ENCODE data around the gene RRP36. TPM values are rescaled to one million over a fixed set of nuclear protein-coding genes. Genes with fewer than 3 reads are reported as not detected.

Gene RRP36
- total and polyA plus RNA-seq, 9 of the 15 experiments (the other 6 are each of a cell fraction or from before 2014, with no cell fraction given) = 27.6 to 150 (median 114) TPM

DNA sequence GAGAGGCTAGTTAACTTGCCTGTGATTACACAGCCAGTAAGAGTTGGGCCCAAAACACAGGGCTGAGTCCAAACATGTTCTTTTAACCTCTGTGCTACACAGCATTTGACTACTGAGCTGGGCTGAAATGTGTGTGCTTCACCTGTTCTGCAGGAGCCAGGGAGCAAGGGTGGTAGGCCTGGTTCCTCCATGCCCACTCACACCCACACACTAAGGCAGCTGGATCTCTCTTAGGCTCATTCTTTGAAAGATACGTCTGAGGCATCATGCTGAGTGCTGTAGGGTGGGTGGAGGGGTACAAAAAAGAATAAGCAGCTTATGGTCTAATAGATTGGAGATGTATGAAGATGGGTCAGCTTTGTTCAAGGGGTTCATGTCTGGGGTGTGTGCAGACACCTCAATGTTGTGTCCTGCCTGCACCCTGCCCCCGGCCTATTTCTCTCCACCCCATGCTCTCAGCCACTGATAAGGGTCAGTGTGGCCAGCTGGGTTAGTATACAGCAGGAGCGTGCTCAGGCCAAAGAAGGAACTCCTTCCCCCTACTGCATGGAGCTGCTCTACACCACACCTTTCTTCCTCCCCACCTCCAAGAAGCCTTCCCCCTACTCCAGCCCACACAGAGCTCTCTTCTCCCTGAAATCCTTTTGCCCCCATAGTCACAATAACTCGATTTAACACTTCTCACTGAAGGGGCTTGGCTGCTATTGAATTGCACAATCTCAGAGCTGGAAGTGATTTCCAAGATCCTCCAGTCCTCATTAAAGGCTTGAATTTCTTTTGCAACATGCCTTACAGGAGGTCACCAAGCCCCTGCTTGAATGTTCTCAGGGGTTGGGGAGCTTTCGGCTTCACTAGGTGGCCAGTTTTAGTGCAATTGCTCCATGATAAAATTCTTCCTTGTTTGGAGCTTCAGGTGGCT lies 33.6 kb upstream of the RRP36 start (continued):
- TF ChIP-seq, protein P1, sequence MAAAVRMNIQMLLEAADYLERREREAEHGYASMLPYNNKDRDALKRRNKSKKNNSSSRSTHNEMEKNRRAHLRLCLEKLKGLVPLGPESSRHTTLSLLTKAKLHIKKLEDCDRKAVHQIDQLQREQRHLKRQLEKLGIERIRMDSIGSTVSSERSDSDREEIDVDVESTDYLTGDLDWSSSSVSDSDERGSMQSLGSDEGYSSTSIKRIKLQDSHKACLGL (CRISPR knock-in tag; IDR thresholded peaks at IDR 0.05; ENCODE audit: borderline replicate concordance, poor library complexity, severe bottlenecking) = no peak

DNA sequence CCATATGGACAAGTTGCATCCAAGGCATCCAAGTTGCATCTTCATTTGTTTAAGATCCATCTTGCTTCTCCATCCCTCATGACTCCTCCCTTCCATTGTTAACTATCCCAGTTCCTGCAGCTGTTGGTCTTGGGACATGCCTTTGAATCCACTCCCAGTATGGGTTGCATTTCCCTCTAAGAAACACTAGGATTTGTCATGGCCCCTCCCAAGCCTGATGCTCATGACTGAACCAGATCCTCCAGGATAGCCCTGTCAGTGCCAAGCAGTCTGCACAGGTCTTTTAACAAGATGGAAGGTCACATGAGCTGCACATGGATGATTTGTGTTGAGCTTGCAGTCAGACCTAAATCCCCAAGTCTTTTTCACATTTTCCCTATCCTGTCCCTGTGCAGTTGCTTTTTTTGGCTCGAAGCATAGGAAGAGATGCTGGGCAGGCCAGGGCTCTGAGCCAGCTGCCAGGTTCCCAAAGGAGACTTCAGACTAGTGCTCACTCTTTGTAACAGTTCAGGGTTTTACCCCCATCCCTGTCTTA lies 32.9 kb upstream of the RRP36 start:
- WGBS (ENCODE audit: insufficient coverage, low coverage, missing lambda C conversion rate) = 92% methylated on average over 1 of the region's 1 CpG
- Histone ChIP-seq H2AFZ (ENCODE audit: low read depth, low read length) (no peak overlapping the region), H3K4me2 (ENCODE audit: insufficient read depth, low read length) (no peak overlapping the region), H3K9me3 (replicated peaks; ENCODE audit: control insufficient read depth, insufficient read depth, low read depth, low read length) (no peaks in the 10 kb centered on the region), H3K36me3 (ENCODE audit: control insufficient read depth, insufficient read depth, low read length) (peaks cover 43% of the 10 kb centered on the region), H3K9ac (ENCODE audit: insufficient read depth in 1 of 2, low read depth in 2 of 2, low read length in 2 of 2) (no peak overlapping the region), H4K20me1 (replicated peaks; ENCODE audit: control insufficient read depth, insufficient read depth, low read length) (peaks cover 11% of the 10 kb centered on the region), H3K9me1 (ENCODE audit: control insufficient read depth, insufficient read depth, low read length) (peaks cover 12% of the 10 kb centered on the region), H3K4me1 (replicated peaks in 1 of 2; ENCODE audit: control insufficient read depth in 2 of 2, insufficient read depth in 2 of 2, low read length in 2 of 2) (peaks cover 32 to 33% of the 10 kb centered on the region in 2 experiments), H3K27me3 (ENCODE audit: control insufficient read depth in 2 of 2, insufficient read depth in 2 of 2, low read length in 2 of 2) (no peaks in the 10 kb centered on the region), H3K79me2 (ENCODE audit: control insufficient read depth, insufficient read depth, low read length) (peaks cover 30% of the 10 kb centered on the region), H3K27ac (ENCODE audit: extremely low read depth, low read depth, low read length) (no peak overlapping the region), H3K4me3 (no peak overlapping the region)
- ChIA-PET POLR2A (interaction anchor here (0.5 to 2.1 kb wide), 10 partner anchors 10 to 502 kb away, joined by 3 to 18 read pairs (median 5); partner anchors contain the start of genes CUL7, KLHDC3, MEA1 and PEX6), CTCF (ENCODE audit: low intra/inter-chr PET ratio) (no interaction called here)
- TF ChIP-seq NCOA4 (IDR thresholded peaks at IDR 0.05; ENCODE audit: partially characterized antibody) (no peak), ASH1L (IDR thresholded peaks at IDR 0.05; ENCODE audit: borderline replicate concordance, low read depth, partially characterized antibody) (no peak), ZNF217 (CRISPR knock-in tag; IDR thresholded peaks at IDR 0.05) (no peak), ZNF695 (CRISPR knock-in tag; IDR thresholded peaks at IDR 0.05) (no peak), HNRNPH1 (optimal IDR thresholded peaks at IDR 0.05; ENCODE audit: low read depth, low read length) (no peak), SRSF9 (IDR thresholded peaks at IDR 0.05; ENCODE audit: borderline replicate concordance, low read depth, low read length) (no peak), ZFX (CRISPR knock-in tag; IDR thresholded peaks at IDR 0.05) (no peak)
- TF ChIP-seq, protein P2, sequence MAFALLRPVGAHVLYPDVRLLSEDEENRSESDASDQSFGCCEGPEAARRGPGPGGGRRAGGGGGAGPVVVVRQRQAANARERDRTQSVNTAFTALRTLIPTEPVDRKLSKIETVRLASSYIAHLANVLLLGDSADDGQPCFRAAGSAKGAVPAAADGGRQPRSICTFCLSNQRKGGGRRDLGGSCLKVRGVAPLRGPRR (CRISPR knock-in tag; IDR thresholded peaks at IDR 0.05) = no peak
- TF ChIP-seq, protein P3, sequence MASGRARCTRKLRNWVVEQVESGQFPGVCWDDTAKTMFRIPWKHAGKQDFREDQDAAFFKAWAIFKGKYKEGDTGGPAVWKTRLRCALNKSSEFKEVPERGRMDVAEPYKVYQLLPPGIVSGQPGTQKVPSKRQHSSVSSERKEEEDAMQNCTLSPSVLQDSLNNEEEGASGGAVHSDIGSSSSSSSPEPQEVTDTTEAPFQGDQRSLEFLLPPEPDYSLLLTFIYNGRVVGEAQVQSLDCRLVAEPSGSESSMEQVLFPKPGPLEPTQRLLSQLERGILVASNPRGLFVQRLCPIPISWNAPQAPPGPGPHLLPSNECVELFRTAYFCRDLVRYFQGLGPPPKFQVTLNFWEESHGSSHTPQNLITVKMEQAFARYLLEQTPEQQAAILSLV (tag; IDR thresholded peaks at IDR 0.05) = no peak
- no peak for FAIRE-seq
- BruUV-seq (replicated peaks) = no TSS peak
- no peak for DNase-seq (ENCODE audit: extremely low read depth in 1 of 4, low spot score in 3 of 4)
- in situ Hi-C loops (cut with MboI) (no loop called here), intact Hi-C loops (cut with micrococcal nuclease) (no loop called here)
- ATAC-seq = no peak

Measured in K562 (cell line).